ENCODE data around the gene MMAB.

Gene MMAB

GRCh38 chr12:109560867-109561710 is 12.2 kb downstream of the MMAB start:
- no peak for DNase-seq (ENCODE audit: low read depth in 2 of 2, low spot score in 1 of 2)

DNA sequence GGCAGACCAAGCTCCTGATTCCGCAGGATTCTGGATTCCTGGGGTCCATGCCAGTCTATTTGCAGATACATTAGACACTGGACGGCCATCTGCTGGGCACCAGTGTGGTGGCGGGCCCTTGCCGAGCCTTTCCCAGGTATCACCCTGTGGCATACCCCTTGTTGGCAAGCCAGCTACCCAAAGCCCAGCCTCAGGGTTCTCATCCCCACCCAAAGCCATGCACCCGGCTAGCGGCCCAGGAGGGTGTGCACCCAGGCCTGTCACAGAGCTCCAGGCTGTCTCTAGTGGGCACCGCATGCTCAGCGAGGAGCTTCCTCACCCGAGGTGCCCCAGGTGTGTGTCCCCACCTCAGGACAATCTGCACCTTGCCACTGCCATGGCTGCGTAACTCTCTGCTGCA is 13.7 kb downstream of the MMAB start:
- no peak for DNase-seq (ENCODE audit: low read depth in 2 of 2, low spot score in 1 of 2)

DNA sequence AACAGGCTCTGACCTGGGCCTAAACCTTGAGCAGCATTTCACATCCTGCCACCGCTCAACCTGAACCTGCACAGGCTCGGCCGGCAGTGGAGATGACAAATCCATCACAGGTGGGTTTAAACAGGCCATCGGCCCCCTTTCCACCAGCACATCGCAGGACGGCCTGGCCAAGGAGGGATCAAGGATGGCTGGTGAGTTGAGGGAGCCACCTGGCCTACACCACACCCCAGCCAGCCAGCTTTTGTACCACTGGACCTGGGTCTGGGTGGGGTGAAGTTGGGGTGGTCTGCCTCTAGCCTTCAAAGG is 14.2 kb downstream of the MMAB start:
- no peak for DNase-seq (ENCODE audit: low read depth in 2 of 2, low spot score in 1 of 2)

- DNase-seq (ENCODE audit: low read depth in 2 of 2, low spot score in 1 of 2): no peak
These were observed 14.7 kb downstream of the MMAB start for GRCh38 chr12:109558374-109559199.

DNA sequence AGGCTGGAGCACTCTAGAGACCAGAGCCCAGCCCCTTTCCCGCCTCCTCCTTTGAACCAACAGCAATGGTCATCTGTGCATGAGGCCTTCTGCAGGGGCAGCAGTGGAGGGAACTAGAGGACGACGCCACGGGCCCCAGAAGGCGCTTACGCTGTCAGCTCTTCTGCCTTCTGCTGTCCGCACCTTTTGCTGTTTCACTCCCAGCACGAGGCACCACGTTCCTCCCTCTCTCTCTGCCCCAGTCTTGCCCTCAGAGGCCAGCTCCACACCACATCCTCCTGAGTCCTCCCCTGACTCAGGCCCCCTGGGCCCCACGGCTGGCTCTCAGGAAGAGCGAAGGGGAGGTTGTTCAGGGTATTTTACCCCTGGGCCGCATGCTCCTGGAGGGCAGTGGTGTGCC is 15.5 kb downstream of the MMAB start:
- no peak for DNase-seq (ENCODE audit: low read depth in 2 of 2, low spot score in 1 of 2)

GRCh38 chr12:109557200-109557599 is 16.1 kb downstream of the MMAB start:
- no peak for DNase-seq (ENCODE audit: low read depth in 2 of 2, low spot score in 1 of 2)

DNA sequence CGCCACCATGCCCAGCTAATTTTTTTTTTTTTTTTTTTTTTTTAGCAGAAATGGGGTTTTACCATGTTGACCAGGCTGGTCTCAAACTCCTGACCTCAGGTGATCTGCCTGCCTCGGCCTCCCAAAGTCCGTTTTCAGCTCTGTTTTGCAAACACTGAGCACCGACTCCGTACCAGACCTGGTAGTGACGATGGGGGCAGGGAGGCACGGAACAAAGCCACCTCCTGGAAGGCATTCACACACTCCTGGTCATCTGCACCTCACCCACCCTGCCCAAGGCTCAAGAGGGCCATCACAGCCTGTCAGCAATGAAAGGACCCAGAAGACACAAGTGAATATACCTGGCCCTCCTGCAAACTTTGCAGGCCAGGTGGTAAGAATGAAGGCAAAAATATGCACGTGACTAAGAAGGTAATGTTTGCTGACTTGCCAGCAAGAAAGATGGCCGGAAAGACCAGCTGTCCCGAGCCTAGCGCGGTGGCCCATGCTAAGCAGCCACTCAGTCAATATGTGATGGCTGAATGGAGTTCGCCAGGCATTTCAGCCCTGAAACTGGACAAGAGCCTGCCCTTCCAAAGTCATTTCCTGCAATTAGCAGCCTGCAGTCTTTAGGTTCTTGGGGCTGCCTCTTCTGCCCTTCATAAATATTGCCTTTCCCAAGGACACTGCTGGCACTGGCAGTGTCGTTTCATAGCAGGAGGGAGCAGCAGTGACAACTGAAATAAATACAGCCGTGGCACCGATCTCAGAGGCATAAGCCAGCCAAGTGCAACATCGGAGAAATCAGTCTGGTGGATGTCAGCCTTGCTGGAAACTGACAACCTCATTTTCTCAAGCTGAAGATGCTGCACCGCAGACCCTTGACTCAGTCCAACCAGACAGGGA is 17.6 kb downstream of the MMAB start:
- no peak for DNase-seq (ENCODE audit: low read depth in 2 of 2, low spot score in 1 of 2)

- DNase-seq (ENCODE audit: low read depth in 2 of 2, low spot score in 1 of 2): no peak
These were observed 18.5 kb downstream of the MMAB start for GRCh38 chr12:109554761-109555160.

DNA sequence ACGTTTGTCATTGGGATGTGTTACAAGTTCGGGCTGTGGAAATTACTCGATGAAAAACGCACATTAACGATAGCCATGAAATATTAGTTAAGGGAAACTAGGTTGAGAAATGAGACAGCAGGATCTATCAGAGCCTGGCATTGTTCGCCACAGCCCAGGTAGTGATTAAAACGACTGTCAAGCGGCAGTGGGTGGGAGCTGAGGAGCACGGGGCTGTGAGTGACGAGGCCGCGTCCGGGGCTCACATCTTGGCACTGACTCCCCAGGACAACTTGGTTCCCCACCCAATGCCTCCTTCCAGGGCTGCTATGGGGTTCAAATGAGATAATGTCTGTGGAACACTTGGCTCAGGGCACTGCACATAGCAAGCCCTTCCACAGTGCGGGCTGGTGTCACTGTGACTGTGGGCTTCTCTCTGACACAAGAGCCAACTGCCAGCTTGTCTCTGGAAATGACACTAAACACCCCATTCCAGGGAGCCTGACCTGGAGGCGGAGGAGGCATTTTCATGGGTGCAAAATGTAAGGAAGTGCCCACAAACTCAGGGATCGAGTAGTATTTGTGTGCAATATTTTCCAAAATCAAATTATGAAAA is 19.3 kb downstream of the MMAB start:
- no peak for DNase-seq (ENCODE audit: low read depth in 2 of 2, low spot score in 1 of 2)

DNA sequence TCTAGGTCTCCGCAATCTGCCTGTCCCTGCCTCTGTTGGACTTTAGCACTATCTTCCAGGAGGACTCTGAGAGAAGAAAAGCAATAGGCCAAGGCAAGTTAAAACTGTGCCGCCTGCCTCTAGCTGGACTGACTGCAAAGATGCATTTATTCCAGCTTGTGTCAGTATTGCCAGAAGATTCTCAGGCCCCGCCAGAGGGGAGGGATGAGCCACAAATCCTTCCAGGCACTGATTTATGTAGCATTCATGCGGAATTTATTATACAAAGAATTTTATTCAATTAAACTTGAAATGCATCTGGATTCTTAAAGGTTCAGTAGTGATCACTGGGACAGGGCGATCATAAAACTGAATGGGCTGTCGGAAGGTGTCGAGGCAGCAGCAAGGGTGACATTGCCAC is 19.8 kb downstream of the MMAB start:
- DNase-seq (ENCODE audit: low read depth in 2 of 2, low spot score in 1 of 2): no peak

- DNase-seq (ENCODE audit: low read depth in 2 of 2, low spot score in 1 of 2): no peak
These were observed 20.3 kb downstream of the MMAB start for GRCh38 chr12:109552971-109553370.

- DNase-seq (ENCODE audit: low read depth in 2 of 2, low spot score in 1 of 2): no peak
These were observed 22.2 kb downstream of the MMAB start for GRCh38 chr12:109551108-109551507.

DNA sequence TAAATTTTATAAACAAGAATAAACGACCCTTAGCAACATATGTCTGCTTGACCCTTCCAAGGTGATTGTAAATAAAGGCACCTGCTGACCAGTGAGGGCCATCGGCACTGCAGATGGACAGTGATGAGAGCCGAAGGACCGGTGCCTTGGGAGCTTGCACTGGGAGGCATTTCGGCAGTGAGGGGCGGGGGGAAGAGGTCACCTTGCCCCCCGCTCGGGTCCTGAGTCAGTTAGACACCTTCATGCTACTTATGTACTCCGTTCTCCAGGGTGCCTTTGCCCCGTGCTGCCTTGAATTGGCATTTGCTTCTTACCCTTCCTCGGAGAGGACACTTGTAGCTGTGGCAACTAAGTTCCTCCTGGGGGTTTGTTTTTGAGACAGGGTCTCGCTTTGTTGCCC is 23.0 kb downstream of the MMAB start:
- DNase-seq (ENCODE audit: low read depth in 2 of 2, low spot score in 1 of 2): no peak

- DNase-seq (ENCODE audit: low read depth in 2 of 2, low spot score in 1 of 2): no peak
These were observed 23.6 kb downstream of the MMAB start for GRCh38 chr12:109549613-109550270.

DNA sequence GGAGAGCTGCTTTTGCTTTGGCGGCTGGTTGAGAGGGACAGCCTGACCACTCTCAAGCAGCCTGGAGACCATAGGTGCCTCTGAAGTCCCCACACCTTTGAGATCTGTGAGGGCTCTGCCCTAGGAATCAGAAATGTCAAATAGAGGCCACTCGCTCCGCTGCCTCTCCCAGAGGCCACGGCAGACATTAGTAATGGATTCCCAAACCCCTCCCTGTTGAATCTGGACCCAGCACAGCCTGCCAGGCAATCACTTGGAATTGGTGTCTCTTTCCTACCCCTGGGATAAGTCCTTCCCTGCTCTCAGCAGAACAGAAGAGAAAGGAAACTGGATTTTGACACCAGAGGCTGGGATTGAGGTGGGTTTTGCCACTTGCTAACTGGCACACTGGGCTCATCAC is 25.0 kb downstream of the MMAB start:
- no peak for DNase-seq (ENCODE audit: low read depth in 2 of 2, low spot score in 1 of 2)

- no peak for DNase-seq (ENCODE audit: low read depth in 2 of 2, low spot score in 1 of 2)
These were observed 26.0 kb downstream of the MMAB start for GRCh38 chr12:109547286-109547685.

- DNase-seq (ENCODE audit: low read depth in 2 of 2, low spot score in 1 of 2): no peak
These were observed 27.5 kb downstream of the MMAB start for GRCh38 chr12:109545826-109546225.

DNA sequence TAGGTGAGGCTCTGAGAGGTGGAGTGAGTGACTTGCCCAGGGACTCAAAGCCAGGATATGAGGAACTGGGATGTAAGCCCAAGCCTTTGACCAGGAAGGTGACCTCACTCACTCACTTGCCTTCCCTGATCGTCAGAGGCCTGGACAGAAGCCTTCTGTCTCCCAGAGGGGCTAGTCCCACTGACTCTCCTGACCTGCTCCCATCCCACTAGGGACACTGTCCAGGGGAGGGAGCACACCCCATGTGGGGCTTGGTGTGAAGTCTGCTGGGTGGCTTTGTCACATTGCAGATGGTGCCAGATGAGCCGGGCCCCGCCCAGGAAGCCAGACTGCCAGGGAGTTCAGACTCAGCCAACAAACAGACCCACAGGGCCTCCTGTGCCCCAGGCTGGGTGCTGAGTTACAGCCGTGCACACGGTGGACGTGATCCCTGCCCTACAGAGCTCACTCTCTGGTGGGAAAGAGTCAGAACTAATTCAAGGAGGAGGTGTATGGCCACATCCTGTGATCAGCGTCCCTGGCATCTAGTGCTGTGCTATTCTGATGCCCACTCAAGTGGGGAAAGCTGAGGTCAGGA is 28.3 kb downstream of the MMAB start:
- no peak for DNase-seq (ENCODE audit: low read depth in 2 of 2, low spot score in 1 of 2)

GRCh38 chr12:109542876-109543275 is 30.4 kb downstream of the MMAB start:
- DNase-seq (ENCODE audit: low read depth in 2 of 2, low spot score in 1 of 2): no peak

DNA sequence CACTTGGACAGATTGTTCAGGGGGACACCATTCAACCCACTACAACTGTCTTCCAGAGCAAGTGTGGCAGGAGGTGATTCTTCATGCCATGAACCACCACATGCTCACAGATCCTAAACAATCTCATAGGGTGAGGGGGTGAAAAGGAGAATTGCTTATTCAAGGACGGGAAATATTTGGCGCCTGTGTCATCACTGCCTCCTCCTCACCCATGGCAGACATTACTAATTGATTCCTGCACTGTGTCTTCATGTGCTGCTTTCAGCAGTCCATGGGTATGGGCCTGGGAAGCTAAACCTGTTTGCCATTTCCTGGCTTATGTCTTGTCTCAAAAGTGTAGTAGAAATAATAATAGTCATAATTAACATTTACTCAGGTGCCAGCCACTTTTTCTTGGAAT is 31.3 kb downstream of the MMAB start:
- DNase-seq (ENCODE audit: low read depth in 2 of 2, low spot score in 1 of 2): no peak

GRCh38 chr12:109541413-109541726 is 31.9 kb downstream of the MMAB start:
- no peak for DNase-seq (ENCODE audit: low read depth in 2 of 2, low spot score in 1 of 2)

All from stimulated activated CD8-positive, alpha-beta memory T cell treated with anti-CD3 and anti-CD28 coated beads, Interleukin-4, amount 100 ng/mL, for 1 hour (primary cell).